ENCODE data around the gene NXN.
"Not testable (repeated sequence)": the region's sequence is repeated elsewhere in the genome, so short reads cannot be mapped to it uniquely, and the experiment has no call there.

NXN gene

GRCh38 chr17:791829-792228 lies 187.7 kb downstream of the NXN start:
- no peak for DNase-seq

GRCh38 chr17:790874-791247 lies 188.7 kb downstream of the NXN start:
- DNase-seq = not testable (repeated sequence)

- DNase-seq = not testable (repeated sequence)
Measured at GRCh38 chr17:789931-790873, 189.4 kb downstream of the NXN start.

- DNase-seq = no peak
Measured at GRCh38 chr17:789160-789840, 190.3 kb downstream of the NXN start.

GRCh38 chr17:788551-788950 lies 191.0 kb downstream of the NXN start:
- no peak for DNase-seq

- no peak for DNase-seq
Measured at GRCh38 chr17:787641-788221, 191.8 kb downstream of the NXN start.

- not testable (repeated sequence) for DNase-seq
Measured at GRCh38 chr17:785901-786300, 193.7 kb downstream of the NXN start.

GRCh38 chr17:784143-784542 lies 195.4 kb downstream of the NXN start:
- DNase-seq = no peak

- DNase-seq = peak; percentile 95
Measured at GRCh38 chr17:781805-782731, 197.5 kb downstream of the NXN start, which contains the start of the genes GLOD4 and MRM3. Gene GLOD4 (minus strand): TSS chr17:782280. CDS start chr17:782255, 25 bp downstream. Gene MRM3 (plus strand): TSS chr17:782353. CDS start chr17:782379, 26 bp downstream.

GRCh38 chr17:778096-778495 lies 201.5 kb downstream of the NXN start:
- DNase-seq = no peak

- no peak for DNase-seq
Measured at GRCh38 chr17:774313-774584, 205.3 kb downstream of the NXN start.

- DNase-seq = no peak
Measured at GRCh38 chr17:773467-774312, 205.9 kb downstream of the NXN start.

GRCh38 chr17:773016-773415 lies 206.6 kb downstream of the NXN start:
- DNase-seq = no peak

- no peak for DNase-seq
Measured at GRCh38 chr17:767076-767475, 212.5 kb downstream of the NXN start.

- DNase-seq = no peak
Measured at GRCh38 chr17:760371-760770, 219.2 kb downstream of the NXN start.

GRCh38 chr17:759964-760363 lies 219.6 kb downstream of the NXN start:
- DNase-seq = no peak

- not testable (repeated sequence) for DNase-seq
Measured at GRCh38 chr17:756010-756567, 223.5 kb downstream of the NXN start.

GRCh38 chr17:755319-755961 lies 224.1 kb downstream of the NXN start:
- DNase-seq = not testable (repeated sequence)

GRCh38 chr17:753418-753817 lies 226.2 kb downstream of the NXN start:
- no peak for DNase-seq

GRCh38 chr17:752620-753219 lies 226.9 kb downstream of the NXN start:
- no peak for DNase-seq
